HG03039 (cell line): ENCODE measurements around the gene TCF12.

ENCODE experiments used
- ATAC-seq: cut with Tn5 transposase; IDR thresholded peaks from one replicate; pipeline ENCODE4 v1.9.1; 2021; ENCODE audit warnings: mild to moderate bottlenecking, moderate library complexity; ENCODE audit not compliant: unreplicated experiment

Gene TCF12

DNA sequence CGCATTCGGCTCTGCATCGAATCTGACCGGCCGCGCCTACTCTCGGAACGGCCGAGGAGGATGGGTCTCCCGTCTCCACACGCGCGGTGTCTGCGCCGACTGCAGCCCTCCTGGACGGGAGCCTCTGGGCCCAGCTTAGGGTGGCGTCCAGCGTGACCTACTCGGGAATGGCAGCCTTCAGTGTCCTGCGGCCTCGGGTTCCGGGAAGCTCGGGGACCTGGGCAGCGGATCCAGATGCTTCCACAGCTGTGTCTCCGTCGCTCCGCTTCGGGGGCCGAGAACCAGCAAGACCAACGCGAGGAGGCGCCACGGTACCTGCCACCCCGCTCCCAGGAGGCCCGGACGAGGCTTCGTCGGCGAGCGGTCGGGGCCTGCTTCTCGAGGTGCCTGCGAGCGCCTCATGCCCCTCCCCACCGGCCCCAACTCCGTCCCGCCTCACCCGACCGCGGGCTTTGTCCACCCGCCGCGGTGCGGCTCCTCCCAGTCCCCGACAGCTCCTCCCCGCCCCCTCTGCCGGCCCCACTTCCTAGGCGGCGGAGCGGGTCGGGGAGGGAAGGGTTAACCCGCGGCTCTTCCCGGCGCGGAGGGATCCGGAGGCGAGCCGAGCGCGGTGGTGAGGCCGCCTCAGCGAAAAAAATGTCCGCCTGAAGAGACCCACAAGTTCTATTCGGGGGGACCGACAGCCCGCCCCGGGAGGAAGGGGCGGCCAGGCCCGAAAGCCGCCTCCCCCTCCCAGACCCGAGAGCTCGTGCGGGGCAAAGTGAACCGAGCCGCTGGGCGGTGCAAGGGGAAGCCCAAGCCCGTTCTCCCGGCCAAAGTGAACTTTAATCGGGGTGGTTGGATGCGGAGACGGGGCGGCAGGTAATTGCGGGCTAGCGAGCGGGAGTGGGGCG is at the start of gene TCF12:
TSS of gene TCF12 (plus strand) at position 599 of the 893 bp plus-strand sequence. CDS start 1,270 bp downstream, outside the sequence.
- ATAC-seq: peak; percentile 76

GRCh38 chr15:56869573-56869972 is 48.9 kb upstream of the TCF12 start:
- no peak for ATAC-seq

GRCh38 chr15:56871185-56871584 is 47.3 kb upstream of the TCF12 start:
- ATAC-seq: no peak

DNA sequence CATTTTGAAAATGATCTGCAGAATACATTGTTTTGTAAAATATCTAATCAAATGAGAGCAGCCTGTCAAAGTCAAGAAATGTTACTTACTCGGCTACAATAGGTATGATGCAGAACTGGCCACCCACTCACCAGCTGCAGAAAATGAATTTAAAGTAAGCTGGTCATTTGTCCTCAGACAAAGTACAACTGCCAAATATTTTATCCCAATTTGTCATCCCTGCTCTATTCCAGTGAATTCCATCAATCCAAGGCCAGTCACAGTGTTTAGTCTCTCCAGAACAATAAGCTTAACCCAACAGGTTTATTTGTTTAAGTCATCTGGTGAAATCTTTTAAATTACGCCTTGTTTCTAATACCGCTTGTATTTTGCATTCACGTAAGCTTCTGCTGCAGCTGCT is 46.6 kb upstream of the TCF12 start:
- no peak for ATAC-seq

DNA sequence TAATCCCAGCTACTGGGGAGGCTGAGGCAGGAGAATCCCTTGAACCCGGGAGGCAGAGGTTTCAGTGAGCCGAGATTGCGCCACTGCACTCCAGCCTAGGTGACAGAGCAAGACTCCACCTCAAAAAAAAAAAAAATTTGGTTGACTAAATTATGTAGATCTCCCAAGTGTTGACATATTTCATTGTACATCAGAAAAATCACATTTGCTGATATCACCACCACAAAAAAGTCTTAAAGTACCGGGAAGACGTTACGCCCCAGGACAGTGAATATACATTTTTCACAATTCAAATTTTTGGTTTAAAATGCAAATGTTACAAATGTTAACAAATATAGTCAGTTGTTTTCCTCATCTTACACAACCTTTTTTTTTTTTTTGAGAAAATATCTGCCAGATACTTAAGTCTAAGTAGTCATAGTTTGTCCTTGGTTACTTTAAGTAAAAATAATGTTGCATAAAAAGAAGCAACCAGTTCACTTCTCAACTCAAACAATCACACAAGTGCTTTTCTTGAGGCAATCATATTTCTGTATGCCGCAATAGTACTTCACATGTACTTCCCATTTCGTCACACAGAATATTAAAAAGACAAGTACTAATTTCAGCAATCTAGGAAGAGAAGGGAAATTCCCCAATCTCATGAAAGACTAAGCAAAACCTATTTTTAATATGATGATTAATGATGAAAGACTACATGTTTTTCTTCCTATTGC is 41.0 kb upstream of the TCF12 start:
- no peak for ATAC-seq

DNA sequence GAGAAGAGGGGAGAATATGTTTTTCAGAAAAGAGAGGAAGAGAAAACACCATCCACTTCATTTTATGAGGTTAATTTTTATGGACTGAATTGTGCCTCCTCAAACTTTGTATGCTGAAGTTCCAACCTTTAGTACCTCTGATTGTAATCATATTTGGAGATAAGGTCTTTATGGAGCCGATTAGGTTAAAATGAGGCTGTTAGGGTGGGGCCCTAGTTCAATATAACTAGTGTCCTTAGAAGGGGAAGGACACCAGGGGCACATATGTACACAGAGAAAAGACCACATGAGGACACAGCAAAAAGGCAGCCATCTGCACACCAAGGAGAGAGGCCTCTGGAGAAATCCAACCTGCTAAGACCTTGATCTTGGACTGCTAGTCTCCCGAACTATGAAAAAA is 38.9 kb upstream of the TCF12 start:
- no peak for ATAC-seq

- no peak for ATAC-seq
Observed at GRCh38 chr15:56883088-56883487, 35.4 kb upstream of the TCF12 start.

DNA sequence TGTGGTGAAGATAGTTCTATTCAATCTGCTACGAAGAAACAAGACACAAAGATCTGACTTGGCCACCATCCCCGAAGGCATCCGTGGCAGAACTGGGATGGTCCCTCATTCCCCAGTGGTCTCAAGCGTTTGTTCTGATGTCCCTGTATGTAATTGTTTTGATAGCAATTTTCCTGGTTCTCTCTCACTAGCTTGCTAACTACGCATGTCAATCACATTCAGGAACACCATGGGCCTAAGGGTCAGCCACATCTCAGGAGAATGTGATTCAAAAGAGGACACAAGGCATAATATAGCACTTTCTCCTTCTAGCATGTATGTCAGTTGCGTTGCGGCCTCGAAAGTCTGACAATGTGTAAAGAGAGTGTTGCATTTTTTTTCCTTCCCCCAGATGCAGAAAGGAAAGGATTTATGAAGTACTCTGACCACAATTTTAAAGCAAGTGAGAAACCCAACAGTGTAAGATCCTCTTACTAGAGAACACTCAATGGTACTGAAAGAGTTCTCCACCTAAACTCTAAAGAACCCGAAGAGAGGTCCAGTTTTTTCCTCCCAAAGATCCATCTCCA is 32.0 kb upstream of the TCF12 start:
- no peak for ATAC-seq

GRCh38 chr15:56886932-56887781 is 31.3 kb upstream of the TCF12 start:
- peak; percentile 84 for ATAC-seq

DNA sequence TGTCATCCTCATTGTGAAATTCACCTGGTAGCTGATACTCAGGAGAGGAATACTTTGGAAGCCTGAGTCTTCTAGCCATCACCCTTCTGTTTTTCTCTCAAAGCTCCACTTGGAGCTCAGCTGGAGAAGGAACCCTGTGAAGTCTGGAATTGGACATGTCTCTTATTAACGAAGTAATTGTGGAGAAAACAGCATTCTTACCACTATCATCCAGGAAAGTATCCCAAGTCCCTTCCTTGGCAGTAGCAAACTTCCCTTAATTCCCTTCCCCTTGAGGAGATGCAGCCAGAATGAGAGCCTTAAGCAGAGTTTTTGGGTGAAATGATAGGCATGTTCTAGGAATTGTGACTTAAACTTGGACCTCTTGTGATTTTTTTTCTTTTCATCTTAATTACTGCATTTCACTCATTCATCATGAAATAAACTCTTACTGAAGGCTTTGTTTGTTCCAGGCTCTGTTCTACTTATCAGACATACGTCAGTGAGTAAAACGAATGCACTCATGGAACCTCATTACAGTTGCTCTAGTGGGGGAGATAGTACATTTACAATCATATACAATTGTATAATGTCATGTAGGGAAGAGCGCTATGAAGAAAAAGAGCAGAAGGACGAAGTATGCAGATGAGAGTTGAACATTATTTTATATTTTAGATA is 30.5 kb upstream of the TCF12 start:
- ATAC-seq: no peak

DNA sequence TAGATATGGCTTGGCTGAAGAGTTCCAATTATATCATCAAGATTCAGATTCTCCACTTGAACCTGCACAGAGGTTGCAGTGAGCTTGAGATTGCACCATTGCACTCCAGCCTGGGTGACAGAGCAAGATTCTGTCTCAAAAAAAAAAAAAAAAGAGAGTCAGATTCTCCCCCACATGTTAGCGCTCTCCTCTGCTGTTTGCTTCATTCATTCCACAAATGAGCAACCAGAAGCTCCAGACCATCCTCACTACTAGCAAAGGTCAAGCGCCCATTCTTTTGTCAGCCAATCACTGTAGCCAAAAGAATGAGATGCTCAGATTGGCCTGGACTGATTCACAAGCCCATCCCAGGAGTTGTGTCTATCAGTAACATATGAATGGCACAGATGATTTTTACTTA is 28.4 kb upstream of the TCF12 start:
- no peak for ATAC-seq

GRCh38 chr15:56891852-56892440 is 26.5 kb upstream of the TCF12 start:
- ATAC-seq: no peak

GRCh38 chr15:56892659-56893363 is 25.6 kb upstream of the TCF12 start:
- ATAC-seq: no peak

DNA sequence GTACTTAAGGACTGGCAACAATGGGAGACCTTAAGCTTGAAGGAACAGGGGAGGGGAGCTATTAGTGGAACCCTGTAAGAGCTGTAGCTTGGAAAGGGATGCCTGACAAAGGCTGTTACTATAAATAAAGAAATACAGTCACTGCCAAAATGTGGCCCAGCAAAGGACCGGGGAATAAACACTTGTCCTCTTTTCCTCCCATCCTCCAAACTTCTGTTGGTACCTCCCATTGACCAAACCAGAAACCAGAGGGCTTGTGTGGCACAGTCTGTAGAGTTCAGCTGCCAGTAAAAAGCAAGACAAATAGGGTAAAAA is 25.1 kb upstream of the TCF12 start:
- no peak for ATAC-seq

GRCh38 chr15:56894601-56895000 is 23.8 kb upstream of the TCF12 start:
- ATAC-seq: no peak

- no peak for ATAC-seq
Observed at GRCh38 chr15:56901931-56902330, 16.5 kb upstream of the TCF12 start.

- no peak for ATAC-seq
Observed at GRCh38 chr15:56906766-56907165, 11.7 kb upstream of the TCF12 start.

GRCh38 chr15:56910801-56911200 is 7.6 kb upstream of the TCF12 start:
- ATAC-seq: no peak

DNA sequence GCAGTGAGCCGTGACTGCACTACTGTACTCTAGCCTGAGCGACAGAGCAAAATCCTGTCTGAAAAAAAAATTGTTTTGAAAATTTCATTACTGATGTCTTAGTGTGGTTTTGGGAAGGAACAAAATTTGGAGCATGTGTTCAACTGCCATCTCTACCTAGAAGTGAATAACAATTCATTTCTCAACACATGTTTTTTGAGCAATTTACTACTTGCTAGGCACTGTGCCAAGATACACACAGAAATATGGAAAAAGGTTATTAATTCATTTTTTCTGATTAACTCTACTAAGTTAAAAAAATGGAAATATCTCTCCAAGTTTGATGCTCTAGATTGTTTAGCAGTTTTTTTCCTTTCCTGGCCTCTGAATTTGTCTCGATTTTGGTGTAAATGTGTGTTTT is 5.2 kb upstream of the TCF12 start:
- ATAC-seq: no peak

DNA sequence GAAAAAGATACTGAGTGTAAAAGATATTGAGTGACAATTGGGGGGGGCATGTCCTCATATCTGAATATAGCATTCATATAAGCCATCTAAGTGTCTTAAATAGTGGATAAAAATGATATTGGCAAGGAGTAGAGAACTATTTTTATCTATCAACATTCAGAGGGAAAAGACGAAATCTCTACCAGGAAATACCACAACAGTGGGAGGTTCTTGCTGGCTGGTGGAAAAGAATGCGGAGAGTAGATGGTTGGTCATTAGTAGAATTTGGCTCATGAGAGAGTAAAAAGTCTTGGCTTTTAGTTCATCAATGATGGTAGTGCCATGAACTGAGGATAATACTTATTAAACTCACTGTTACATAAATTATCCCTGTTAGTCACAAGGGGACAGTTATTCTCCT is 4.8 kb upstream of the TCF12 start:
- ATAC-seq: no peak
